Parietal lobe (tissue), 1 donor: ENCODE results near the gene UNC13C. TPM values are rescaled to one million over a fixed set of nuclear protein-coding genes. Genes with fewer than 3 reads are reported as not detected.

ENCODE experiments used
- total RNA-seq: library from RNA; depleted of rRNA; stranded (reverse); fragments of >200 nt; gene quantifications from one replicate; pipeline ENCODE4 v1.2.3, GENCODE V29; 2014

The UNC13C gene
- 28.2 TPM for total RNA-seq

GRCh38 chr15:53978253-53978906 lies at the start of gene UNC13C:
Gene UNC13C (plus strand): TSS chr15:53978441. CDS start chr15:54012904, 34,463 bp downstream.

Other genes with a start within 250 kb of the UNC13C start
- 0.31 TPM for gene WDR72, start 218.8 kb upstream of the UNC13C start, total RNA-seq